SK-N-MC (cell line): ENCODE results near the gene SDC4.

Experiments
- EZH2 ChIP-seq: fragments of 200-600 bp; sonication (generic); IDR thresholded peaks from one replicate; pipeline ENCODE4 v1.6.1; 2017; ENCODE audit warnings: antibody characterized with exemption
- POLR2AphosphoS5 ChIP-seq: IDR thresholded peaks from 2 replicates; pipeline ENCODE4 v1.6.1; 2012; ENCODE audit warnings: mild to moderate bottlenecking, low read depth, low read length, borderline replicate concordance

DNA sequence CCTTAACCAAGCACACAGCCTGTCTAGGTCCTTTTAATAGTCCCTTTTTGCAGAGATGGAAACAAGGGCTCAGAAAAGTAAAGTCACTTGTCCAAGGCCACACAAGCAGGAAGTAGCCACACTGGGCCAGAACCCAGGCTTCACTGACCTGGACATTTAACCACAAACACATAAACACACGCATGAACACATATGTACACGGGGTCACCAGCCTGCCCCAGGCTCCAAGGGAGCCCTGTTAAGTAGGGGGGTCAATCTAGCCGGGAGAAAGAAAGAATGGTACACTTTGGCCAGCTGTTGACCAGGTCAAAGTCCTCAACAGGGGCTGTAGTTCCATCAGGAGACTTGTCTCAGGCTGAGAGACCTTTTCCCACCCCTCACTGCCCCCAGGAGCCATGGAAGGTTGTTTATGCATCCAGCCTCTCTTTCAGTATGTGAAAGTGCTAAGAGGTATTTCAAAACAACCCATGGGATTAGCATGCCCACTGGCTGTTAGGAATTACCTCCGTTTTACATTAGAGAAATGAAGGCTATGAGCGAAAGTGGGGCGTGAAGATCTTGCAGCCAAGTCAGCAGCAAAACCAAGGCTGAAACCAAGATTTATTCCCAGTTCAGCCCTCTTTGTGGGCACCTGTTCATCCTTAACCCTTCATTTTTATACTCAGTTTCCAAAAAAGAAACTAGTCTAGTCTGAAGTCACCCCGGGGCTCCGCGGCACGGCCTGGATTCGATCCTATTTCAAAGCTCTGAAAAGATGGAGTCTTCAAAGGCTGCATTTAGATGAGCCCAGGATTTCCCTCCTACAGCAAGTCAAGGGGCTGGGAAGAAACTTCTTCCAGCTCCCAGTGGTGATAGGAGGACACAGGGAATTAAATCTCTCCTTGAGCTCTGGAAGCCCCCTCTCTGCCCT, 9.8 kb downstream of the SDC4 start:
- TF ChIP-seq EZH2 (no peak), POLR2AphosphoS5 (no peak)
